SU-DHL-6 (cell line): ENCODE results near the gene RARB.

ENCODE experiments used
- H2AFZ ChIP-seq: fragments of 200-600 bp; sonication (generic); 2 replicates; pipeline ENCODE4 v1.6.1; 2014; ENCODE audit warnings: low read depth, mild to moderate bottlenecking, moderate library complexity, mixed read lengths, antibody characterized with exemption, low read length; ENCODE audit not compliant: severe bottlenecking
- H3F3A ChIP-seq: fragments of 200-600 bp; shearing (Covaris generic); 2 replicates; pipeline ENCODE4 v1.6.0; 2016; ENCODE audit warnings: antibody characterized with exemption, mild to moderate bottlenecking; ENCODE audit not compliant: insufficient read depth
- H3K27ac ChIP-seq: fragments of 200-600 bp; sonication (generic); 2 replicates; pipeline ENCODE4 v1.5.1; 2016; ENCODE audit warnings: low read depth, mild to moderate bottlenecking, low read length, moderate library complexity, mixed read lengths
- H3K27me3 ChIP-seq: fragments of 200-600 bp; sonication (generic), shearing (Covaris generic); 2 replicates; pipeline ENCODE4 v1.6.0; 2014; ENCODE audit warnings: mild to moderate bottlenecking, low read length
- H3K36me3 ChIP-seq: fragments of 200-600 bp; sonication (generic); 2 replicates; pipeline ENCODE4 v1.6.1; 2014; ENCODE audit warnings: mild to moderate bottlenecking, low read length, mixed read lengths
- H3K4me2 ChIP-seq: fragments of 300-600, 200-600 bp; shearing (Covaris generic), sonication (generic); 2 replicates; pipeline ENCODE4 v1.6.0; 2014; ENCODE audit warnings: low read length, low read depth, mild to moderate bottlenecking; ENCODE audit not compliant: poor library complexity, severe bottlenecking
- H3K4me3 ChIP-seq: fragments of 200-600 bp; sonication (generic); 2 replicates; pipeline ENCODE4 v1.5.1; 2014; ENCODE audit warnings: antibody characterized with exemption, low read length, mild to moderate bottlenecking, mixed read lengths; ENCODE audit not compliant: insufficient read depth, poor library complexity, severe bottlenecking
- H3K79me2 ChIP-seq: fragments of 200-600 bp; sonication (generic); 2 replicates; pipeline ENCODE4 v1.6.1; 2014; ENCODE audit warnings: mild to moderate bottlenecking, low read length, moderate library complexity; ENCODE audit not compliant: insufficient read depth
- H3K9ac ChIP-seq: fragments of 200-600 bp; sonication (generic); 2 replicates; pipeline ENCODE4 v1.7.0; 2014; ENCODE audit warnings: mild to moderate bottlenecking, low read length
- H3K9me2 ChIP-seq: fragments of 200-600 bp; sonication (generic); replicated peaks from 2 replicates; pipeline ENCODE4 v1.6.1; 2014; ENCODE audit warnings: low read length; ENCODE audit not compliant: insufficient read depth
- H3K9me3 ChIP-seq: fragments of 200-600 bp; sonication (generic); 2 replicates; pipeline ENCODE4 v1.6.1; 2014; ENCODE audit warnings: low read length, mixed read lengths; ENCODE audit not compliant: insufficient read depth
- H4K20me1 ChIP-seq: fragments of 200-600 bp; sonication (generic); 2 replicates; pipeline ENCODE4 v1.6.1; 2014; ENCODE audit warnings: low read depth, mild to moderate bottlenecking, antibody characterized with exemption, low read length, moderate library complexity, mixed read lengths
- CTCF ChIP-seq: fragments of 200-600 bp; sonication (generic); IDR thresholded peaks from one replicate; pipeline ENCODE4 v1.5.1; 2017; ENCODE audit warnings: antibody characterized with exemption, mild to moderate bottlenecking, low read length, moderate library complexity; ENCODE audit not compliant: insufficient read depth, poor library complexity, severe bottlenecking
- EZH2phosphoT487 ChIP-seq: fragments of 200-600 bp; sonication (generic), shearing (Covaris generic); conservative IDR thresholded peaks from 2 replicates; pipeline ENCODE4 v1.6.1; 2018; ENCODE audit warnings: mild to moderate bottlenecking, antibody characterized with exemption, low read length, moderate library complexity, mixed read lengths

The RARB gene

GRCh38 chr3:25527801-25528200 is 99.7 kb downstream of the RARB start:
- no peaks in the 10 kb centered on the region for H3K79me2 ChIP-seq
- no peaks in the 10 kb centered on the region for H3F3A ChIP-seq
- no peaks in the 10 kb centered on the region for H4K20me1 ChIP-seq
- no peaks in the 10 kb centered on the region for H3K9me3 ChIP-seq
- H3K4me2 ChIP-seq = no peak overlapping the region
- H3K27ac ChIP-seq = no peak overlapping the region
- H3K4me3 ChIP-seq = no peak overlapping the region
- H3K27me3 ChIP-seq = no peaks in the 10 kb centered on the region
- no peaks in the 10 kb centered on the region for H3K36me3 ChIP-seq
- no peak overlapping the region for H3K9ac ChIP-seq
- no peak overlapping the region for H2AFZ ChIP-seq
- H3K9me2 ChIP-seq = no peaks in the 10 kb centered on the region
- TF ChIP-seq EZH2phosphoT487 (no peak), CTCF (no peak)

GRCh38 chr3:25531971-25532370 is 103.9 kb downstream of the RARB start:
- no peak overlapping the region for H3K9ac ChIP-seq
- H2AFZ ChIP-seq = no peak overlapping the region
- no peak overlapping the region for H3K4me2 ChIP-seq
- H3F3A ChIP-seq = no peaks in the 10 kb centered on the region
- TF ChIP-seq CTCF (no peak), EZH2phosphoT487 (no peak)
- H3K9me3 ChIP-seq = no peaks in the 10 kb centered on the region
- H3K36me3 ChIP-seq = no peaks in the 10 kb centered on the region
- H3K27ac ChIP-seq = no peak overlapping the region
- no peaks in the 10 kb centered on the region for H3K9me2 ChIP-seq
- H4K20me1 ChIP-seq = no peaks in the 10 kb centered on the region
- H3K79me2 ChIP-seq = no peaks in the 10 kb centered on the region
- H3K27me3 ChIP-seq = no peaks in the 10 kb centered on the region
- H3K4me3 ChIP-seq = no peak overlapping the region

- Histone ChIP-seq H3K9me3 (no peaks in the 10 kb centered on the region), H3F3A (no peaks in the 10 kb centered on the region)
Observed at GRCh38 chr3:25532431-25533162, 104.5 kb downstream of the RARB start.

More at GRCh38 chr3:25532431-25533162, 104.5 kb downstream of the RARB start:
- Histone ChIP-seq H3K4me2 (no peak overlapping the region), H3K27me3 (no peaks in the 10 kb centered on the region), H3K27ac (no peak overlapping the region), H3K9me2 (no peaks in the 10 kb centered on the region), H3K9ac (no peak overlapping the region), H3K79me2 (no peaks in the 10 kb centered on the region), H2AFZ (no peak overlapping the region), H4K20me1 (no peaks in the 10 kb centered on the region), H3K4me3 (no peak overlapping the region), H3K36me3 (no peaks in the 10 kb centered on the region)
- TF ChIP-seq CTCF (peak; percentile 79), EZH2phosphoT487 (no peak)
